Endometrium (tissue), 2 donors: Measurements from ENCODE around the gene DCHS1.

ENCODE experiments used
- FAIRE-seq: peaks from 2 replicates; lab custom pipeline; 2012; peaks lifted over from hg19 to GRCh38; lab: Jason Lieb, UNC
- donor health status: control.
- donor health status: control.

The DCHS1 gene

GRCh38 chr11:6673523-6674218 lies 18.1 kb upstream of the DCHS1 start:
- FAIRE-seq = no peak

- FAIRE-seq = no peak
Measured at GRCh38 chr11:6671991-6672390, 16.4 kb upstream of the DCHS1 start.

- FAIRE-seq = no peak
Measured at GRCh38 chr11:6670202-6670830, 14.7 kb upstream of the DCHS1 start.

GRCh38 chr11:6667733-6668374 lies 12.2 kb upstream of the DCHS1 start:
- FAIRE-seq = no peak

GRCh38 chr11:6666302-6667183 lies 10.9 kb upstream of the DCHS1 start:
- no peak for FAIRE-seq

GRCh38 chr11:6664551-6664950 lies 8.9 kb upstream of the DCHS1 start:
- no peak for FAIRE-seq

- no peak for FAIRE-seq
Measured at GRCh38 chr11:6663794-6664469, 8.3 kb upstream of the DCHS1 start.

- FAIRE-seq = no peak
Measured at GRCh38 chr11:6660712-6661111, 5.1 kb upstream of the DCHS1 start.

- FAIRE-seq = no peak
Measured at GRCh38 chr11:6658647-6659046, 3.0 kb upstream of the DCHS1 start.

- FAIRE-seq = no peak
Measured at GRCh38 chr11:6657346-6657745, 1.7 kb upstream of the DCHS1 start.

GRCh38 chr11:6656936-6657335 lies 1.3 kb upstream of the DCHS1 start:
- FAIRE-seq = no peak

- no peak for FAIRE-seq
Measured at GRCh38 chr11:6656584-6656915, 941 bp upstream of the DCHS1 start.

GRCh38 chr11:6655020-6655789 lies 404 bp downstream of the DCHS1 start:
- no peak for FAIRE-seq

- no peak for FAIRE-seq
Measured at GRCh38 chr11:6654281-6655019, 1.2 kb downstream of the DCHS1 start.

GRCh38 chr11:6653656-6654055 lies 2.0 kb downstream of the DCHS1 start:
- FAIRE-seq = no peak

- FAIRE-seq = no peak
Measured at GRCh38 chr11:6653097-6653496, 2.5 kb downstream of the DCHS1 start.

- no peak for FAIRE-seq
Measured at GRCh38 chr11:6652182-6652581, 3.4 kb downstream of the DCHS1 start.

- FAIRE-seq = no peak
Measured at GRCh38 chr11:6650980-6651379, 4.6 kb downstream of the DCHS1 start.

GRCh38 chr11:6650104-6650503 lies 5.5 kb downstream of the DCHS1 start:
- FAIRE-seq = no peak

- FAIRE-seq = no peak
Measured at GRCh38 chr11:6648501-6648900, 7.1 kb downstream of the DCHS1 start.

GRCh38 chr11:6647836-6648235 lies 7.8 kb downstream of the DCHS1 start:
- no peak for FAIRE-seq
